GM12873 (cell line): ENCODE results near the gene PRR18.

Experiments
- CTCF ChIP-seq: IDR thresholded peaks from 2 replicates; pipeline ENCODE4 v1.5.1; 2012; ENCODE audit warnings: low read depth, mild to moderate bottlenecking, moderate library complexity, low read length, control low read depth; ENCODE audit not compliant: insufficient read depth; ENCODE audit errors: missing control alignments

Gene PRR18

GRCh38 chr6:166297606-166298005 is 10.6 kb downstream of the PRR18 start:
- TF ChIP-seq CTCF: no peak

- no peak for TF ChIP-seq CTCF
Measured at GRCh38 chr6:166296035-166296883, 11.9 kb downstream of the PRR18 start.

- TF ChIP-seq CTCF: no peak
Measured at GRCh38 chr6:166293731-166294584, 14.2 kb downstream of the PRR18 start.

GRCh38 chr6:166289207-166290060 is 18.8 kb downstream of the PRR18 start:
- no peak for TF ChIP-seq CTCF

- no peak for TF ChIP-seq CTCF
Measured at GRCh38 chr6:166286839-166287271, 21.3 kb downstream of the PRR18 start.

- TF ChIP-seq CTCF: no peak
Measured at GRCh38 chr6:166285233-166285632, 23.0 kb downstream of the PRR18 start.
